ENCODE measurements around the gene FAN1.

The FAN1 gene

GRCh38 chr15:30984542-30984941, 80.8 kb downstream of the FAN1 start:
- no peak overlapping the region for H3K4me3 ChIP-seq (ENCODE audit: low read depth, low read length)
- DNase-seq (ENCODE audit: low read depth): no peak
- TF ChIP-seq CTCF (conservative IDR thresholded peaks at IDR 0.05; ENCODE audit: low read depth, low read length): no peak

- H3K4me3 ChIP-seq (ENCODE audit: low read depth, low read length): no peak overlapping the region
- peak; percentile 54 for DNase-seq (ENCODE audit: low read depth)
These were observed 81.4 kb downstream of the FAN1 start for GRCh38 chr15:30985081-30985531.

GRCh38 chr15:30990036-30990435, 86.3 kb downstream of the FAN1 start:
- peak overlapping the region; percentile 89 for H3K4me3 ChIP-seq (ENCODE audit: low read depth, low read length)
- TF ChIP-seq CTCF (conservative IDR thresholded peaks at IDR 0.05; ENCODE audit: low read depth, low read length): peak; percentile 14
- no peak for DNase-seq (ENCODE audit: low read depth)

More at GRCh38 chr15:30985081-30985531, 81.4 kb downstream of the FAN1 start:
- TF ChIP-seq CTCF (conservative IDR thresholded peaks at IDR 0.05; ENCODE audit: low read depth, low read length): no peak

- no peak for TF ChIP-seq CTCF (conservative IDR thresholded peaks at IDR 0.05; ENCODE audit: low read depth, low read length)
- DNase-seq (ENCODE audit: low read depth): no peak
These were observed 86.9 kb downstream of the FAN1 start for GRCh38 chr15:30990446-30991254.

GRCh38 chr15:30991255-30992235, 87.8 kb downstream of the FAN1 start, which contains the start of gene MTMR10:
Gene MTMR10, minus strand, starts transcription at chr15:30991628. Its CDS starts 122 bp downstream, at chr15:30991506.
- peak; percentile 79 for DNase-seq (ENCODE audit: low read depth)
- H3K4me3 ChIP-seq (ENCODE audit: low read depth, low read length): peak within 1 kb of the TSS; percentile 89
- TF ChIP-seq CTCF (conservative IDR thresholded peaks at IDR 0.05; ENCODE audit: low read depth, low read length): peak; percentile 16

More at GRCh38 chr15:30990446-30991254, 86.9 kb downstream of the FAN1 start:
- peak overlapping the region; percentile 89 for H3K4me3 ChIP-seq (ENCODE audit: low read depth, low read length)

GRCh38 chr15:30992249-30992864, 88.6 kb downstream of the FAN1 start:
- no peak for TF ChIP-seq CTCF (conservative IDR thresholded peaks at IDR 0.05; ENCODE audit: low read depth, low read length)
- H3K4me3 ChIP-seq (ENCODE audit: low read depth, low read length): peak overlapping the region; percentile 89
- DNase-seq (ENCODE audit: low read depth): no peak

Measured in choroid plexus epithelial cell (primary cell).